GM21515 (cell line): Measurements from ENCODE around the gene ZCCHC7.
"Not testable (repeated sequence)": the region's sequence is repeated elsewhere in the genome, so short reads cannot be mapped to it uniquely, and the experiment has no call there.

Source experiments
- ATAC-seq: cut with Tn5 transposase; IDR thresholded peaks from one replicate; pipeline ENCODE4 v1.9.1; 2021; ENCODE audit not compliant: unreplicated experiment

ZCCHC7 gene

DNA sequence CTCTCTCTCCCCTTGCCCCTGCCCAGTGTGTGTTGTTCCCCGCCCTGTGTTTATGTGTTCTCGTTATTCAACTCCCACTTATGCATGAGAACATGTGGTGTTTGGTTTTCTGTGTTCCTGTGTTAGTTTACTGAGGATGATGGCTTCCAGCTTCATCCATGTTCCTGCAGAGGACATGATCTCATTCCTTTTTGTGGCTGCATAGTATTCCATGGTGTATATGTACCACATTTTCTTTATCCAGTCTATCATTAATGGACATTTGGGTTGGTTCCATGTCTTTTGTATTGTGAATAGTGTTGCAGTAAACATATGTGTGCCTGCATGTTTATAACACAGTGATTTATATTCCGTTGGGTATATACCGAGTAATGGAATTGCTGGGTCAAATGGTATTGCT lies 83.1 kb downstream of the ZCCHC7 start:
- ATAC-seq: not testable (repeated sequence)

DNA sequence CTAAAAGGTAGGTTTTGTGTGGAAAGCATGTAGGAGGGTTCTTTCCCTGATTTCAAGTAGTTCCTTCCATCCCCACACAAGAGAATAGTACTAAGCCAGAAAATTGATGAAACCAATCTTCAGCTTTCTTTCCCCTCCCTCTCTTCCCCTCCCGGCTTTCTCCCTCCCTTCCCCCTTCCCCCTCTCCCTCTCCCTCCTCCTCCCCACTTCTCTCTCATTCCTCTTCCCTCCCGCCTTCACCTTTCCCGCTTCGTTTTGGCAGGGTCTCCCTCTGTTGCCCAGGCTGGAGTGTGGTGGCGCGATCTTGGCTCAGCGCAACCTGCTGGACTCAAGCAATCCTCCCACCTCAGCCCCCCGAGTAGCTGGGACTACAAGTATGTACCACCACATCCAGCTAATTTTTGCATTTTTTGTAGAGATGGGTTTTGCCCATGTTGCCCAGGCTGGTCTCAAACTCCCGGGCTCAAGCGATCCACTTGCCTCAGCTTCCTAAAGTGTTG lies 85.8 kb downstream of the ZCCHC7 start:
- no peak for ATAC-seq

DNA sequence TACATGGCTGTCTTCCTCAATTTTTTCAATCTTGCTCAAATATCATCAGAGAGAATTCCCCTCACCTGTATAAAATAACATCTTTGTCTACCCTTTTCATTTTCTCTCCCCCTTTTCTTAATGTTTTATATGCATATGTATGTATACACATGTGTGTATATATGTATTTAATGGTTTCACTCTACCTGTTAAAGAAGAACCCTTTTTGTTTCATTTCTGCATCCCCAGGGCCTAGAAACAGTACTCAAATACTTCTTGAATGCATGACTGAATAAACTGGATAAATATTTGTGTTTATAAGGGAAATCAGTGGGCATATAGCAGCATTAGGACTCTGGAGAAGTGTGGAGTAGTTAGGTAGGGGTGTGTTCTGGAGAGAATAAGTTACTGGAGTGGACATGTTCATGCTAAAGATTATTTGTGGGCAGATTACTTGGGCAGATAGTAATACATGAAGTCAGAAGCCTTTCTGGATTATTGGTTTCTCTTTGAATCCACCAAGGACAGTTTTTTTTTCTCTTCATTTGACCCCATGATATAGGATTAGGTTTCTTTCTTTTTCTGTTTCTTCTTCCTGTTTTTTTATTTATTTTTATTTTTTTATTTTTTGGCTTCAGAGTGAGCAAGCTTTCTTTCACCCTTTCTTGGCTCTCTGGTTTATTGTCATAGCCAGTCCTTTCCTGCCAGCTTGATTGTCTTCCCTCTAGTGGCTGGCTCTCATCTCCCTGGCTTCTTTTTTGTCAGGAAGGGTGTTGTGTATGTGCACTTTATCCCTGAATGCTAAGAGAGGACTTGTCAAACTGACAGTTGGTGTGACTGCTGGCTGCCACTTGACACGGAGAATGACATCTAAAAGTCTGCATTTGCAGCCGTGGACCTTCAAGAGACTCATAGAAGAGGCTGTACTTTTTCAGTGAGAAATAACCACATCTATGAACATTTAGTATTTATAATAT lies 89.3 kb downstream of the ZCCHC7 start:
- ATAC-seq: no peak

DNA sequence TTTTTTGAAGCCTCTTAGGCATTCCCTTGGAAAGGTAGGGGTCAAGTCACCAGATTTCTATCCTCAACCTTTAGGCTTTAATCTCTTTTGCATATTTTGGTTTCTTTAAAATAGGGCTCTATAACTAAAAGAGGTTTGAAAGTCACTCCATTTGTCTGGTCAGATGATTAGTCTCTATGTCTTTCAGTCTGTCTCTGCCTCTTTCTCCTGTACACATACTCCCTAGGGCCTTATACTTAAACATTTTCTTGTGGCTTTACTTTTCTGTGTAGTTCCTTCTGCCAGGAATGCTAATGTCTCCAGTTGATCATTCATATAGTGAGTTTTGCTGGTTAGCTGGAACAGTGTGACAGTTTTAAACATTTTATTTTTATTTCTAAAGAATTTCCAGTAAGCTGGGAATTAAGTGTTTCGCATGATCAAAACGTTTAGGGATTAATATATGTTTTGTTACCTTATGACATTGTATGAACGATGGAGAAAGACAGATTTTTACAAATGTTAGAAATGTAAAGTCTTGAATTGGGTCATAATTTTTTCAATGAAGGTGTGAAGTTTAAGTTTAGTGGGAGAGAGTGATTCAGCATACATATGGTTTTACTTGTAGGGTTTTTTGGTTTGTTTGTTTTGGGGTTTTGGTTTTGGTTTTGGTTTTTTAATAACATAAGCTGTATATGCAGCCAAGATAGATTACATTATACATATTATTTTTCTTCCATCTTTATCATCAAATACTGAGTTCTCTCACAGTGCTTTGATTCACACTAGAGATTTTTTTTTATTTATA lies 90.6 kb downstream of the ZCCHC7 start:
- ATAC-seq: no peak

DNA sequence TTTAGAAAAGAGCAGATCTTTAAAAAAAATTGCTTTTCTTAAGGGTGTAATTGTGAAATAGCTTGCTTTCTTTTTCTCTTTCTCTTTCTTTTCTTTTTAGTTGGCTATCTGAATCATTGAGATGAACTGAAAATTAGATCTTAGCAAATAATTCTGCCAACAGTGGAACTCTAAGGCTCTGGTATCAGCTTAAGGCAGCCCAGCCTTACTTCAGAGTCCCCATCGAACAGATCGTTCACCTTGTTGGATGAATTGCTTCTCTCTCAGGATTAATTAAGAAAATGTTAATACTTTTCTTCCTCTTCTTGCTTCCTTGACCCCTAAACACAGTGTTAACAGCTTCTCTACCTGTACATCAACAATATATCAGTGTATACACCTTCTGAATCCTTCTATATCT lies 92.1 kb downstream of the ZCCHC7 start:
- no peak for ATAC-seq

DNA sequence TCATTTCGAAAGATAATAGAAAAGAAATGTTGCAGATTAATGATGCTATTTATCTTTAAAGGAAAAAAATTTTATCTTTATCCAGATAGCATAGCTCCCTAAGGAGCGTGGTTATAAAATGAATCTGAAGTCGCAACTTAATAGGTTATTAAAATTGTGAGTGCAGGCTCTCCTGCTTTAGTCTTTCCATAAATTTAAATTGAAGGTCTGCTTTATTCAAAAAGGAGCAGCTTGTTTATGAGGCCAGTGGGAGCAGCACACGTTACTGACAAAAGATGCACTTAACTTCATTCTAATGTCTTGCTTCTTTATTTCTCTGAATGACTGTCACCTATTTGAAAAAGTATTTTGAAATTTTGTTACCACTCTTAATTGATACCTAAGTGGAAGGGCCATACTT lies 95.0 kb downstream of the ZCCHC7 start:
- ATAC-seq: no peak

GRCh38 chr9:37215830-37216229 lies 95.5 kb downstream of the ZCCHC7 start:
- ATAC-seq: no peak

DNA sequence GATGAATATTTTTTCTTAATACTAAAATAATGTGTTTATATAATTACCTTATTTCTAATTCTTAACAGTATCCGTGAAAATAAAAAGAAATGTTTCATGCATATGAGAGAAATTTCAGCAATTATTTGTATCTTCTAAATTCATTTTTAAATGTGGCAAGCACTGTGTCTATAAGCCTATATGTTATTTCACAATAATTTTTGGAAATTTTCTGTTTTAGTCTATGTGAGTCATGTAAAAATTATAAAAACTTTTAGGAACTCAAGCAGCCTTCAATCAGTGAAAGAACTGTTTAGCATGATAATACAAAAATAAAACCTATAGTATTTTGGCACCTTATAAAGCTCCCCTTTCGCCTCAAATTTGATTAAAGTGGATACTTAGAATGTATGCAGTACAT lies 96.8 kb downstream of the ZCCHC7 start:
- ATAC-seq: no peak

GRCh38 chr9:37218800-37219425 lies 98.5 kb downstream of the ZCCHC7 start:
- ATAC-seq: no peak

DNA sequence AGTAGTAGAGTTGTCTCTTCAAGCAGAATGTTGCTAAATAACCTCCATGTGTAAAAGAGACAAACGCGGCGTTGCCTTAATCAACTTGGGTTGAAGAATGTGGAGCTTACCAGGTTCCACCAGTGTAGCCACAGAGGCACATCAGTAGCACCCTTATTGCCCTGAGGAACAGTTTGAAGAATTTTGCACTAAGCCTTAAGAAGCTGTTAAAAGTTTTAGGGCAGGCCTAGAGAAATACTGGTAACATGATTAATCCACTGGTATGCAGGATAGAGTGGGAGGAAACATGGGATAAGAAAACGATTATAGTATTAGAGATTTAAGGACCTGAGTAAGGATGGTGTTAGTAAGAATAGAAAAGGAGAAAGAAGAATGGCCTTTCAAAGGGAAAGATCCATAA lies 100.6 kb downstream of the ZCCHC7 start:
- no peak for ATAC-seq

DNA sequence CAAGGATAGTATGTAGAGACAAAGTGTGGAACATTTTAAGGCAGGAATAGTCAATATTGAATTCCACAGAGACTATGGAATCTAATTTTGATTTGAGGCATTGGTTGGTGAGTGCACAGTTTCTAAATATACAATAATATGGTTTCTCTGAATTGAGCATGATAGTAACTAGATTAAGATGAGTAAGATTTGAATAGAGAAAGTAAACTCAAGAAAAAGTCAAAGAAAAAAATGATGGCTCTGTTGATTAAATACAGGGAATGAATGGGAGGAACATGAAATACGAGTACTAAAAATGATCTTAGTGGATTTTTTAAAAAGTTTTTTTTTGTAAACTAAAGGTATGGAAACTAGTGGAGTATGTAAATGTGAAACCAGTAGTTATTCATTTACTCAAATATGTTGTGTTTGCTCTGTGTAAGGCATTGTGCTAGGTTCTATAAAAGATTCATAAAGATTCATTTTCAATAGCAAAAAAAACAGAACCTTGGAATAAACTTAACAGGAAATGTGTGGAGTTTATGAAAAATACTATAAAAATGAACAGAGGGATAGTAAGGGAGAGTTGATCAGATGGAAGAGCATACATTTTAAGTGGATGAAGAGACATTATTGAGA lies 101.2 kb downstream of the ZCCHC7 start:
- no peak for ATAC-seq

DNA sequence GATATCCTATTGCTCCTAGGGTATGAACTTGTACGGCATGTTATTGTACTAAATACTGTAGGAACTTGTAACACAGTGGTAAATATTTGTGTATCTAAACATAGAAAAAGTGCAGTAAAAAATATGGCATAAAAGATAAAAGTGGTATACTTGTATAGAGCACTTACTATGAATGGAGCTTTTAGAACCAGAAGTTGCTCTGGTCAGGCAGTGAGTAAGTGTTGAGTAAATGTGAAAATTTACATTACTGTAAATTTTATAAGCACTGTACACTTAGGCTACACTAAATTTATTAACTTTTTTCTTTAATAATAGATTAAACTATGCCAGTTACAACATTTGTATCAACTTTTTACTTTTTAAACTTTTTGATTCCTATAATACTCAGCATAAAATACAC lies 109.1 kb downstream of the ZCCHC7 start:
- no peak for ATAC-seq

DNA sequence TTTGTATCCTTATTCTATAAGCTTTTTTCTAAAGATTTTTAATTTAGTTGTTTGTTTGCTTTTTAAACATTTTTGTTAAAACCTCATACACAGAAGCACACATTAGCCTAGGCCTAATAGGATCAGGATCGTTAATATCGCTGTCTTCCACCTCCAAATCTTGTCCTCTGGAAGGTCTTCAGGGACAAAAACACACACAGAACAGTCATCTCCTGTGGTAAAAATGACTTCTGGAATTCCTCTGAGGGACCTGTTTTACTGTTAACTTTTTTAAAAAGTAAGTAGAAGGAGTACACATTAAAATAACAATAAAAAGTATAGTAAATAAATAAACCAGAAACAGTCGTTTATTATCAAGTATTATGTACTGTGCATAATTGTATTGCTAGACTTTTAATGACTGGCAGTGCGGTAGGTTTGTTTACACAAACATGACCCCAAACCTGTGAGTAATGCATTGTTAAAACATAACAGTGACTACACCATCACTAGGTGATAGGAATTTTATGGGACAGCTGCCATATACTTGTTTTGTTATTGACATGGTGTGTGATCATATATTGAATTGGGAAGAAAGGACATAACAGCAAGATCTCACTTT lies 109.6 kb downstream of the ZCCHC7 start:
- ATAC-seq: no peak

- ATAC-seq: no peak
These were observed 116.4 kb downstream of the ZCCHC7 start for GRCh38 chr9:37236822-37237221.

DNA sequence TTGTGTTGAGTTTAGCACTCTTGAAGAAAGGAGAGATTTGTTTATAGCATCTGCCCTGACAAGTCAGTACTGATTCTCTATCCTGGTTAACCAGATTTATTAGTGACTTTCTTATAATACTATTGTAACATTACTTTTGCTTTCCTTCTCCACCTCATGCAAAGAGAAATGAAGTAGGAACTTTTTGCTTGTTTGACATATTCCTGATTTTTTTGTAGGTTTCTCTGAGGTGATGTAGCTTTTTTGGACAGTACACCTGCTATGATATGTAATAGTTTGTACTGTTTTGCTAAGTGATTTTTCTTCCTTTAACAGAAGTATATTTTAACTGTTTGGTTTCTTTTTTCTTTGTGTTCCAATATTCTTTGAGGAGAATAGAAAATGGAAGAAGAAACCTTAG lies 117.7 kb downstream of the ZCCHC7 start:
- no peak for ATAC-seq

DNA sequence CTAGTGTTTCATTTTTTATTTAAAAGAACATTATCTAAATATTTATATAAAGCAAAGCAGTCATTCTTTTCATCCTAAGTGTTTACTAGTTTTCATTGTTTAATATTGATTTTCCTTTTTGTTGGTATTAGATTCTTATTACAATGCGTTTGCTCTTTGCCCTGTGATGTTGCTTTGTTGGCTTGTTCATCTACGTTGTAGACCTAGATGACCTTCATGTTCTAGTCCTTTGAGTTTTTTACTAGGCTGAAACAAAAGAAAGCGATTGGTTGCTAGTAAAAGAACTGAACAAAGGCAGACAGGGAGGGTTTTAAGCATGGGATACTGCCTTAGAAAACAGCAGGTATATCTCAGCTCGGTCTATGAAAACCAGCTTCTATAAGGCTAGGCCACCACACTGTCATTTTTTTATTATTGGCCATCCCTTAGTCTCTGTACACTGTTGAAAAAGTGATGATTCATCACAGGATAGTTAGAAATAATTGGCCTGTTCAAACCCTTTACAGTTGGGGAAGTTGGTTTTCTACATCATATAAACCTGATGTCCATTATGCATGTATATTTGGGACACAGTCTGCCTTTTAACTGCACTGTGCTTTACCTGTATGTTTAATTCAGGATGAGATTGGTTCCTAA lies 119.0 kb downstream of the ZCCHC7 start:
- no peak for ATAC-seq

GRCh38 chr9:37239921-37240320 lies 119.5 kb downstream of the ZCCHC7 start:
- no peak for ATAC-seq

DNA sequence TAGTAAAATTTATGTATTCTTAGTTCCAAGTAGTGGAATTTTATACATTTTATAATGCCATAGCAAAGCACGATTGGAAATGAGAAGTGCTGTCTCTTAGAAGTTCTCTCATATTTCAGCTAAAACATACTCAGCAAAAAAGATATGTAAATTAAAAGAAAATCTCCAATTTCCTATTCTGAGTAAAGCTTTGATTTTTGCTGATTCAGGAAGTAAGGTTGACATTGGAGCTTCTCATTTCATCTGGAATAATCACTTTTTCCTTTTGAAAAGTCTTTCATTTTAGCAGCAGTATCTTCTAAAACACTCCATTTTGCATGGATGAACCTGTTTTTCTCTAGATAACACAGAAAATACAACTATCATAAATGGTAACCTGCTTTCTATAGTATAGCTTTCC lies 121.0 kb downstream of the ZCCHC7 start:
- ATAC-seq: no peak

- no peak for ATAC-seq
These were observed 121.7 kb downstream of the ZCCHC7 start for GRCh38 chr9:37242089-37242488.
